H54 (cell line): ENCODE data around the gene CD4.
A peak's percentile ranks its signal among the peaks of the same experiment; 100 is the strongest.

Experiments used
- DNase-seq: peaks from one replicate; pipeline ENCODE4 v3.0.0; 2011; ENCODE audit warnings: low spot score, mixed read lengths; ENCODE audit not compliant: insufficient read length
- FAIRE-seq: peaks from 3 replicates; lab custom pipeline; 2011; peaks lifted over from hg19 to GRCh38; lab: Jason Lieb, UNC
- POLR2A ChIP-seq: IDR thresholded peaks from 2 replicates; pipeline ENCODE4 v1.6.1; 2011; ENCODE audit warnings: low read depth, mild to moderate bottlenecking, low read length

The CD4 gene

DNA sequence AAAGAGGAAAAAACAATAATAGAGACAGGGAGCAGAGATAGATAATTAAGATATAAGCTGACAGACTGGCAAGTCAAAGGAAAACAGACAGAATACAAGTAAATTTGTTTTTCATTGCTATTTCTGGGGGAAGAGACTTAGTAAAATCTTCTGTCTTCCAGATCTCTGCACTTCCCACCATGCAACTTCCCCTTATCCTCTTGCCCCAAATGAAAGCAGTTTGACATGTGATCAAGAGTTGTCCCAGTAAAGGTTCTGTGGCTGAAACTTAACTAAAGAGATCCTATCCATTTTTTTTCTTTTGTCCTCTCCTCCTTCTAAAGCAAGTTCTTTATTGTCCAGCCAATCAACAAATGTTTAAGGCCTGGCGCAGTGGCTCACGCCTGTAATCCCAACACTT, 34.9 kb upstream of the CD4 start:
- DNase-seq = no peak
- FAIRE-seq = no peak
- no peak for TF ChIP-seq POLR2A

DNA sequence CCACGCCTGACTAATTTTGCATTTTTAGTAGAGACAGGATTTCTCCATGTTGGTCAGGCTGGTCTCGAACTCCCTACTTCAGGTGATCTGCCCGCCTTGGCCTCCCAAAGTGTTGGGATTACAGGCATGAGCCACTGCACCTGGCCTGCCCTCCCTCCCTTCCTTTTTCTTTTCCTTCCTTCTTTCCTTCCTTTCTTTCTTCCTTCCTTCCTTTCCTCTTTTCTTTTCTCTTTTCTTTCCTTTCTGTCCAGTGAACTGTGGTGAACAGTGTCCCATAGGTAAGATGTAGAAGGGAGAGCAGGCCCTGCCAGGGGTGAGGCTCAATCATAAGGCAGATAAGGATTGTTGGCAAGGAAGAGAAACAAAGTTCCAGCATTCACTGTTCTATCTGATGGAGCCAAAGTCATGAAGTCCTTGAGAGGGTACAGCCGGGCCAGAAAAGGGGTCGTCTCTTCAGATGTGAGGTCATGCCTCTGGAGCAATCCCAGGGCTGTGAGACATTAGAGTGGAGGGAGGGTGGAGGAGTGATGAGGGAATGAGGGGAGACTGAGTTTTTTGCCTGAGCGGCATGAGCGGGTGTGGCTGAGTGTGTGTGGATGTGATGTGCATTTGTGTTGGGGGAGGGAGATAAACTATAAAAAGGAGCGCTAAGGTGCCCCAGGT, 32.2 kb upstream of the CD4 start:
- no peak for FAIRE-seq
- DNase-seq = no peak
- TF ChIP-seq POLR2A = no peak

DNA sequence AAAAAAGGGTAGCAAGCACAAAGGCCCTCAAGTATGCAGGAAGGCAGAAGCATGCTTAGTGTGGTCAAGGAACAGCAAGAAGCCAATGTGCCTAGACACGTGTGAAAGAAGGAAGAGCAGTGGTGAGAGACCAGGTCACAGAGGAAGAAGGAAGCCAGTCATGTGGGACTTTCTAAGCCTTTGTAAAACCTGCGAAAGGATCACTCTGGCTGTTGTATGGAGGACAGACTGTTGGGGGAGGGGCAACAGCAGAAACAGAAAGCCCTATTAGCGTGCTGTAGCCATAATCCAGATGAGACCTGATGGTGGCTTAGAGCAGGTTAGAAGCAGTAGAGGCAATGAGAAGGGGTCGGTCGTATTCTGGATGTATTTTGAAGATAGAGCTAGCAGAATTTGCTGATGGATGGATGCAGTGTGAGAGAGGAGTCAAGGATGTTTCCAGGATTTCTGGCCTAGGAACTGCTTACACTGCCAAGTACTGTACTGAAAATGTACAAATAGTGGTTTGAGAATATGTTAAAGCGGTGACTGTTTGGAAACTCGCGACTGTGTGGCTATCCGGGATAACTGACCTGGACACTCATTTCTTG, 30.7 kb upstream of the CD4 start:
- FAIRE-seq = no peak
- DNase-seq = no peak
- TF ChIP-seq POLR2A = no peak

DNA sequence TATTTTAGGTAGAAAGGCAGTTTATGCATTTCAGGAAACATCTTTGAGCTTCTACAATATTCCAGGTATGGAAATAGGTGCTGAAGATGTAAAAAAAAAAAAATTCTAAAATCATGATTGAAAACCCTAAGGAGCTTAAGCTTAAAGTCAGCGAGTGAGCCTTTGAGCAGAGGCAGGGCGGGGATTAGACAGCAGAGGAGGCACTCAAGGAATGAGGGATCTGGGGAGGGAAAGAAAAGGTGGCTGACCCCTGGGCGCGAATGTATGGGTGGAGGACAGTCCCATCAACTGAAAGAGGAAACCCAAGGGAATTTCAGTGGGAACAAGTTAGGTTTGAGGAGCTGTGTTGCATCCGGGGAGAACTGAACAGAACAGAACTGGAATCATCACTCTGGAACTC, 29.6 kb upstream of the CD4 start:
- no peak for TF ChIP-seq POLR2A
- FAIRE-seq (no peak), DNase-seq (no peak)

DNA sequence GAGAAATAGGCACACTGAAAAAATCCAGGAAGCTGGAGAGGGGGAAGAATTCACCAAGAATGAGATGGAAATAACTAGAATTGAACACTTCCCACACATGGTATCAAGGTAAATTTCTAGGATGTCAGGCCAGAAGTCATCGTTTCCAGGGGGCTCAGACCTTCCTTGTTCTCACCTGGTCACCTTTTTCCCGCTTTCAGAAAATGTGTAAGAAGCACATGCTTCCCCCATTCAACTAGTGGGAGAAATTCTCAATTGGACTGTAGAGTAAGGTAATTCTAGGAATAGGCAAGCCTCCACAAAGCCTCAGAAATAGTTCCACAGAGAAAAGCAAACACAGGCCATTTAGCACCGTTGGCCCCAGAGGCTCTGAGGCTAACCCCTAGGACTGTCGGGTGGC, 25.9 kb upstream of the CD4 start:
- no peak for DNase-seq
- no peak for TF ChIP-seq POLR2A
- FAIRE-seq = no peak

DNA sequence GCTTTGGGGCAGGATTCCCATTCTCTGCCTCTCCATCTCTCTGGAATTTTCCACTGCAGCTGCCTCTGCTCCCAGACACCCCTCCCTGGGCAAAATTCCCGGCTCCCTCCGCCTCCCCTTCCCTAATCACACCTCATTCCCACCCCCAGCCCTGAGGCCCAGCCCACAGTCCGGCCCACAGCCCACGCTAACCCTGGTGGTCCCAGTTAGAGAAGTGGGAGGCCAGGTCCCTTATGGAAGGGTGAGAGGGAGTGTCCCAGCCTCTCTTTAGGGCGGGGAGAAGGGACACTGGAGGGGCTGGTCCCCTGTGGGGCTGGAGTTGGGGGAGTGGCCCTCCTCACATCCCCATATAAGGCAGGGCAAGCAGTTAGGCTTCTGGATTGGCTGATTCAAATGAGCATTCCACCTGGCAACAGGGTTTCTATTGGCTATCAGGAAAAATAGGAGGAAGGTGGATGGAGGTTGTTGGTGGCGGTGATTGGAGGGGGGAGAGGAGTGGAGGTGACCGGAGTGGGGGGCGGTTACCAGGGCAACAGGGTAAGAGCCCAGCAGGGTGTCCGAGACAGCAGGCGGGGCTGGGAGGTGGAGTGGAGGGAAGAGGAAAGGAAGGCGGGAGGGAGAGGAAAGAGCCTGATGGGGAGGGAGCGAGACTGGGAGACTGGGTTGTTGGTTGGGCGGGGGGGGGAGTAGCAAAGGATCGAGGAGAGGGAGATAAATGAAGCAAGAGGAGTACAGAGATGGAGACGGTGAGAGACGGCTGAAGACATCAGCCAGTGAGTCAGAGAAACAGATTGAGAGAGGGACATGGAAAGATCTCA, 25.1 kb upstream of the CD4 start:
- DNase-seq (peak; percentile 95), FAIRE-seq (peak; percentile 94)
- peak; percentile 44; the same call in 1 of the 2 replicates for TF ChIP-seq POLR2A

DNA sequence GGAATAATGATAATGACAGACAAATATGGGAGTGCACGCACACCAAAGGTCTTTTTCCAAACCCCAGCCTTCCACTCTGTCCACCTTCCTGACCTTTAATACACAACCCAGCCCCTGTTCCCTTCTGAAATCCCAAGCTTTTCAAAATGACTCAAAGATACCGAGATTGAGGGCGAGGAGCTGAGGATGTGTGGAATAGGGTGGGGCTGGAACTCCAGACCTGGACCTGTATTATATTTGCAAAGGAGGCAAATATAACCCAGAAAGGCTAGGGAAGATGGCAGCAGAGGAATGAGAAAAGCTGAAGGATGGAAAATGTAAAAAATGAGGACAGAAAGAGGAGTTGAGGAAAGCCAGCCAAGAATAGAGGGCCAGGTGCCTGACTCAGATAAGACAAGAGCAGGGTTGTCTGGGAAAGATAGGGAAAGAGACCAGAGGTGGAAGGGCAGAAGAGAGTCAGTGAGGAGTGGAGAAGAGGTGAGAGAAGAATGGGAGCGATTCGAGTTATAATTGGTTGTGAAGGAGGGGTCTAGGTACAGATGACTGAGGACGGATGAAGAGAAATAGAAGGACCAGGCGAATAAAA, 24.2 kb upstream of the CD4 start:
- TF ChIP-seq POLR2A = no peak
- no peak for FAIRE-seq
- no peak for DNase-seq

DNA sequence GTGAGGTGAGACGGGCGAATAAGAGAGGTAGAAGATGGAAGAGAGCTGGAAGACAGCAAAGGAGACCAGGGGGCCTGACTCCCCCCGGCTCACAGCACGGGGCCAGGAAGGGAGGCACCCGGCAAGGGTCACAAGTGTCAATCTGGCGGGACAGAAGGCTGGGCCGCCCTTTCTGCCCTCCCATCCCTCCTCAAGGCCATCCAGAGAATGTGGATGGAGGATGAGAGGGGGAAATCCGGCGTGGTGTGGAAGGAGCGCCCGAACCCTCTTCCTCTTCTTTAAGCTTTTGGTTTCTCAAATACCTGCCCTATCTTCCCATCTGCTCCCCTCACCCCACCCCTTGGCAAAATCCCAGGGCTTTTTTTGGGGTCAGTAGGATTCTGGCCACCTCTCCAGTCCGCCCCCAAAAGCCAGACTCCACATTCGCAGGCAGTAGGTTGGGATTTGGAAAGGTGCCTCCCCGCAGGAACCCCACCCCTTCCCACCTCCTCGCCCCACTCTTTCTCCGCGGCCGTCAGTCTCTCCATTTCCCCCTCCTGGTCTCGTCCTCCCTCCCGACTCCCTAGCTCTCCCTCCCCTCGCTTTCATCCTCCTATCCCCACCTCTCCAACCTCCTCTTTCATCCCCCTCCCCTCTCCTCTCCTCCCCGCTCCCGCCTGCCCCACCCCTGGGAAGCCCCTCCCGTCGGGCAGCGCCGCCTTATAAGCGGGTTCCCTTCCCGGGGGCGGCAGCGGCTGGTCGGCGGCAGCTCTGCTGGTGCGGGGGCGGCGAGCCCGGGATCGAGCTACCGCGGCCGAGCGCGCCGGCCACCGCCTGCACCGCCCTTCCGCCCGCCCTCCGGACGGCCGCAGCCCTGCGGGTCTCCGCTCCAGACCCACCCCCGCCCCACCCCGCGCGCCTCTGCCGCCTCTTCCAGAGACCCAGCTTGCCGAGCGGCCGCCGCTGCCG, 23.4 kb upstream of the CD4 start, which contains the start of gene PTMS:
Gene PTMS, plus strand, starts transcription at position 730 of the 948 bp plus-strand sequence. CDS start 343 bp downstream, outside the sequence.
- TF ChIP-seq POLR2A = peak; percentile 99
- DNase-seq (no peak), FAIRE-seq (no peak)

DNA sequence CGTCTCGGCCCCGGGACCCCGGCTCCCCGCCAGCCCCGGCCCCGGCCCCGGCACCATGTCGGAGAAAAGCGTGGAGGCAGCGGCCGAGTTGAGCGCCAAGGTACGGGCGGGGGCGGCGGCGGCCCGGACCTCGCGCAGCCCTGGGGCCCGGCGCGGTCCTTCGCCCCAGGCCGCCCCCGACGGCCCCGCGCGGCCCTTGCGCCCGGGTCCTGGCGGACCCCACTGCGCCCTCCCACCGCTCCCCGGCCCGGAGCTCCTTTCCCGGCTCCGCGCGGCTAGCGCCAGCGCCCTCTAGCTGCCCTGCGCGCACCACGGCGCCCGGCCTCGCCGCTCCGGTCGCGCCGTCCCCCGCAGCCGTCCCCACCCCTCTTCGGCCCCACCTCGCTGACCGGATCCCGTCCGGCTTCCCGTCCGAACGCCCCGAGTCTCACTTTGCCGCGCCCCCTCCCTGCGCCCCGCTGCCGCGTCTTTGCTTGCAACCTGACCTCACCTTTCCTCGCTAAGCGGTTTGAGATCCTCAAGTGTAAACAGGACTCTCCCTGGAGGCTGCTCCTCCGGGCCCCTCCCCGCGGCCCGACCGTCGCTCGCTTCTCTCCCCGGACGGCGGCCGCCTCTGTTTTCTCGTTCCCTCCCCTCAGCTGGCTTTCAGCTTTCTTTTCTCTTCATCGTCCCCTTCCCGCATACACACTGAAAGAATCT, 22.5 kb upstream of the CD4 start:
- FAIRE-seq (no peak), DNase-seq (no peak)
- TF ChIP-seq POLR2A = 0 out of 2 replicates have a peak, but pooled peaks have one; percentile 15

DNA sequence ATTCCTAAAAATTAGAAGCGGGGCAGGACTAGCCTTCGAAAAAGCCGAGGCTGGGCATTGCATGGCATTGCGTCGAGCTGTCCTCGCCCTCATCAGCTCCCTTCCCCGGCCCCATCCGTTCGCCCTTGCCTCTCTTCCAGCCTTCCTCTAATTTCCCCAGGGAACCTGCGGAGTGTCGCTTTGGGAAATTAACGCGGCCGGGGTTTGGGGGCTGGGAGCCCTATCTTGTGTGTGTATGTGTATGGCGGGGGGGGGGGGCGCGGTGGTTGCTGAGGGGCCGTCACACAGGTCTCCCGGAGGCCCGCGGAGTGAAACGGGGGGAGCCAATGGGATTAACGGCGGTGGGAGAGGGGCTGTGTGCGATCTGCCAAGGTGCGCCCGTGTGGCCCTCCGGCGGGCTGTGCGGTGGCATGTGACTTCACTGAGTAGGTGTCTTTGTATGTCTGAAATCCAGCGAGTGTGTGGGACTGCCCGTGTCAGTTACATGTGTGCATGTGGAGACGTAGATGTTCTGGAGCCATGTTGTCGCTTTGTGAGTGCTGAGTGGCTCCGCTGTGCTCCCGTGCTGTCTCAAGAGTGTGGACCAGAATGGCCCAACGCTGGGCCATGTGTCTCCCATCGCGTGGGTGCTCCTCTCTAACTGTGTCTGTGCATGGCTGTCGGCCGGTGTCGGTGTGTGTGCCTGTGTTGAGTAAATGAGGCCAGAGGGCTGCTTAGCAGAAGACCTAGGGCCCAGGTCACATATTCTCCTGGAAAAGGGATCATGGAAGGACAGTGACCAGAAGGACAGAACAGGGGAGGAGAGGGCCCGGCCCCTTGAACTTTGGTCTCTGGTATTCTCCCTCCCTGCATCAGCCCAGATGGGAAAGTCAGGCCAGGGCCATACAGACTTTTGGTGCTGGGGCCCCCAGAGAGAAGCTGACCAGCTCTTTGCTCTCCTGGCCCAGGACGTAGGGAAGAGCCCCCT, 21.7 kb upstream of the CD4 start:
- DNase-seq (no peak), FAIRE-seq (no peak)

DNA sequence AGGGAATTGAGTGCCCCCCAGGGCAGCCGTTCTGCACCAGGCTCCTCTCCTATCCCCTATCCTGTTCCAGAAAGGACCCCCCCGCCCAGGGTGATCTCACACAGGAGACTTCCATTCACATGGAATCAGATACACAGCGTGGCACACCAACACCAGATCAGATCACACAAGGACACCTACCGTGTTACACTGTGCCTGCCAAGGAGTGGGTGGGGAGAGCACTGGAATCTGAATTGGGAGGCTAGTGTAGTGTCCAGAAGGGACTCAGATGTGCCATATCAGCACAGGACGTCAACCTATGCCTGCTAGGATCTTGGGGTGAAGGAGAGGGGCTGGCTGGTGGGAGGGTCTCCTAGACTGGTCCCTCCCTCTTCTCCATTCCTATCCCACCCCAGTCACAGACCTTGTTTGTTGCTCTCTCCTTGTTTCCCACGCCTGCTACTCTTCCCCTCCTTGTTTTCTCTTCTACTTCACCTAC, 20.9 kb upstream of the CD4 start:
- no peak for DNase-seq

More for the DNA sequence above, 21.7 kb upstream of the CD4 start:
- no peak for TF ChIP-seq POLR2A

More for the DNA sequence above, 20.9 kb upstream of the CD4 start:
- no peak for FAIRE-seq
- no peak for TF ChIP-seq POLR2A
